IMR-90 (cell line): ENCODE measurements around the gene RMC1. TPM values are rescaled to one million over a fixed set of nuclear protein-coding genes. Genes with fewer than 3 reads are reported as not detected.
A peak's percentile ranks its signal among the peaks of the same experiment; 100 is the strongest.

Experiments used
- ATAC-seq: fragments of 200-7000 bp; cut with Tn5 transposase; 2 replicates; pipeline ENCODE4 v1.9.1; 2020; ENCODE audit warnings: low read depth, mild to moderate bottlenecking, moderate library complexity
- BruUV-seq: library from RNA; stranded (reverse); fragments of 400-500 nt; replicated peaks from 2 replicates; lab custom pipeline; 2021; lab: Mats Ljungman, UMichigan
- CTCF ChIA-PET: fragments of 300-600 bp; formaldehyde crosslinking; extraction: SDS; loops from one replicate; lab custom pipeline; 2021; ENCODE audit warnings: antibody characterized with exemption; lab: Yijun Ruan, JAX
- POLR2A ChIA-PET: fragments of 300-600 bp; sonication (Branson Sonifier 250); formaldehyde crosslinking; loops from one replicate; lab custom pipeline; 2022; ENCODE audit warnings: antibody characterized with exemption; ENCODE audit not compliant: unreplicated experiment; lab: Charles Lee
- DNase-seq: peaks from one replicate; pipeline ENCODE4 v3.0.0; 2013
- H2AFZ ChIP-seq: replicated peaks from 2 replicates; pipeline ENCODE3; 2013; ENCODE audit warnings: low read length, mild to moderate bottlenecking; ENCODE audit not compliant: poor library complexity
- H2AK5ac ChIP-seq: 2 replicates; pipeline ENCODE4 v1.6.1; 2013; ENCODE audit warnings: low read depth, low read length, inconsistent platforms
- H2AK9ac ChIP-seq: replicated peaks from 2 replicates; pipeline ENCODE3; 2013; ENCODE audit warnings: mild to moderate bottlenecking, low read depth, low read length, moderate library complexity; ENCODE audit not compliant: poor library complexity
- H2BK120ac ChIP-seq: 2 replicates; pipeline ENCODE4 v1.6.1; 2013; ENCODE audit warnings: low read depth, low read length, inconsistent platforms
- H2BK15ac ChIP-seq: 3 replicates; pipeline ENCODE4 v1.6.1; 2013; ENCODE audit warnings: low read depth, low read length, inconsistent platforms
- H2BK20ac ChIP-seq: 2 replicates; pipeline ENCODE4 v1.6.1; 2013; ENCODE audit warnings: low read depth, mild to moderate bottlenecking, inconsistent platforms, low read length, moderate library complexity
- H2BK5ac ChIP-seq: 2 replicates; pipeline ENCODE4 v1.6.1; 2013; ENCODE audit warnings: mild to moderate bottlenecking, low read depth, low read length, inconsistent platforms; ENCODE audit not compliant: poor library complexity, severe bottlenecking
- H3K14ac ChIP-seq: replicated peaks from 2 replicates; pipeline ENCODE4 v1.6.1; 2013; ENCODE audit warnings: low read depth, low read length, inconsistent platforms
- H3K18ac ChIP-seq: 2 replicates; pipeline ENCODE4 v1.6.1; 2013; ENCODE audit warnings: low read depth, low read length, control low read depth
- H3K23ac ChIP-seq: 2 replicates; pipeline ENCODE4 v1.6.1; 2013; ENCODE audit warnings: low read depth, low read length, inconsistent platforms
- H3K27ac ChIP-seq: 2 replicates; pipeline ENCODE4 v1.5.1; 2013; ENCODE audit warnings: mild to moderate bottlenecking, control low read depth, low read length; ENCODE audit not compliant: insufficient read depth
- H3K27me3 ChIP-seq: 2 replicates; pipeline ENCODE4 v1.6.1; 2013; ENCODE audit warnings: low read length; ENCODE audit not compliant: control insufficient read depth, insufficient read depth
- H3K36me3 ChIP-seq: 2 replicates; pipeline ENCODE4 v1.6.1; 2013; ENCODE audit warnings: low read length, mixed read lengths; ENCODE audit not compliant: control insufficient read depth, insufficient read depth
- H3K4ac ChIP-seq: 2 replicates; pipeline ENCODE4 v1.6.1; 2013; ENCODE audit warnings: low read depth, low read length, inconsistent platforms
- H3K4me1 ChIP-seq: 2 replicates; pipeline ENCODE4 v1.6.1; 2013; ENCODE audit warnings: low read length, mixed read lengths; ENCODE audit not compliant: control insufficient read depth, insufficient read depth
- H3K4me2 ChIP-seq: 2 replicates; pipeline ENCODE4 v1.6.1; 2013; ENCODE audit warnings: low read depth, mild to moderate bottlenecking, control low read depth, low read length, moderate library complexity
- H3K4me3 ChIP-seq: 2 replicates; pipeline ENCODE4 v1.5.1; 2013; ENCODE audit warnings: low read depth, mild to moderate bottlenecking, control low read depth, low read length, moderate library complexity; ENCODE audit not compliant: insufficient read depth
- H3K56ac ChIP-seq: 2 replicates; pipeline ENCODE4 v1.6.1; 2013; ENCODE audit warnings: low read length, inconsistent platforms; ENCODE audit not compliant: insufficient read depth; ENCODE audit errors: extremely low read depth
- H3K79me1 ChIP-seq, 2 experiments: 2 replicates each; pipeline ENCODE4 v1.6.1; 2013; ENCODE audit warnings: low read length in 2 of 2, inconsistent platforms in 1 of 2, low read depth in 1 of 2
- H3K9ac ChIP-seq: 2 replicates; pipeline ENCODE4 v1.6.1; 2013; ENCODE audit warnings: low read depth, low read length, control low read depth
- H3K9me1 ChIP-seq: 2 replicates; pipeline ENCODE4 v1.6.1; 2013; ENCODE audit warnings: low read length, inconsistent platforms; ENCODE audit not compliant: insufficient read depth
- H3K9me3 ChIP-seq: 2 replicates; pipeline ENCODE4 v1.6.1; 2013; ENCODE audit warnings: low read length; ENCODE audit not compliant: control insufficient read depth, insufficient read depth
- H4K20me1 ChIP-seq: 2 replicates; pipeline ENCODE4 v1.6.1; 2013; ENCODE audit warnings: low read length, inconsistent platforms; ENCODE audit not compliant: insufficient read depth
- H4K5ac ChIP-seq: 2 replicates; pipeline ENCODE4 v1.6.1; 2013; ENCODE audit warnings: mild to moderate bottlenecking, low read depth, low read length, control low read depth
- H4K8ac ChIP-seq, 2 experiments: 2 replicates each; pipeline ENCODE4 v1.6.1; 2013; ENCODE audit warnings: low read depth in 2 of 2, low read length in 2 of 2, control low read depth in 1 of 2, inconsistent platforms in 1 of 2
- H4K91ac ChIP-seq: 2 replicates; pipeline ENCODE4 v1.6.1; 2013; ENCODE audit warnings: low read depth, low read length, inconsistent platforms; ENCODE audit not compliant: insufficient read depth
- BHLHE40 ChIP-seq: fragments of 150-350 bp; IDR thresholded peaks from 2 replicates; pipeline ENCODE4 v1.6.1; 2016; ENCODE audit warnings: mild to moderate bottlenecking, low read depth, low read length
- CEBPB ChIP-seq: IDR thresholded peaks from 2 replicates; pipeline ENCODE4 v1.6.1; 2012; ENCODE audit warnings: low read depth, low read length, improper control_type of control experiment
- CTCF ChIP-seq: conservative IDR thresholded peaks from 2 replicates; pipeline ENCODE4 v1.5.1; 2012; ENCODE audit warnings: mild to moderate bottlenecking, low read depth, low read length, improper control_type of control experiment
- ELK1 ChIP-seq: fragments of 150-350 bp; IDR thresholded peaks from 2 replicates; pipeline ENCODE4 v1.6.1; 2016; ENCODE audit warnings: low read depth, mild to moderate bottlenecking, low read length, moderate library complexity, borderline replicate concordance
- FOS ChIP-seq: fragments of 150-350 bp; IDR thresholded peaks from 2 replicates; pipeline ENCODE4 v1.6.1; 2016; ENCODE audit warnings: low read depth, low read length
- MAFK ChIP-seq: IDR thresholded peaks from 2 replicates; pipeline ENCODE4 v1.6.1; 2012; ENCODE audit warnings: low read depth, low read length, improper control_type of control experiment
- MAZ ChIP-seq: IDR thresholded peaks from 2 replicates; pipeline ENCODE4 v1.6.1; 2012; ENCODE audit warnings: low read depth, mild to moderate bottlenecking, low read length, improper control_type of control experiment, moderate library complexity, borderline replicate concordance
- MXI1 ChIP-seq: IDR thresholded peaks from 2 replicates; pipeline ENCODE4 v1.6.1; 2012; ENCODE audit warnings: low read depth, mild to moderate bottlenecking, low read length, moderate library complexity, borderline replicate concordance
- NFE2L2 ChIP-seq: fragments of 150-350 bp; IDR thresholded peaks from 2 replicates; pipeline ENCODE4 v1.6.1; 2016; ENCODE audit warnings: low read depth, mild to moderate bottlenecking, low read length
- POLR2A ChIP-seq: IDR thresholded peaks from 2 replicates; pipeline ENCODE4 v1.6.1; 2012; ENCODE audit warnings: mild to moderate bottlenecking, low read depth, low read length
- RAD21 ChIP-seq: IDR thresholded peaks from 2 replicates; pipeline ENCODE4 v1.6.1; 2012; ENCODE audit warnings: low read length, improper control_type of control experiment
- RFX5 ChIP-seq: IDR thresholded peaks from 2 replicates; pipeline ENCODE4 v1.8.0; 2012; ENCODE audit warnings: low read depth, mild to moderate bottlenecking, low read length, moderate library complexity
- SMC3 ChIP-seq: fragments of 150-350 bp; IDR thresholded peaks from 2 replicates; pipeline ENCODE4 v1.6.1; 2016; ENCODE audit warnings: low read depth, mild to moderate bottlenecking, antibody characterized with exemption, low read length, moderate library complexity
- USF2 ChIP-seq: fragments of 150-350 bp; IDR thresholded peaks from 2 replicates; pipeline ENCODE4 v1.6.1; 2017; ENCODE audit warnings: mild to moderate bottlenecking, antibody characterized with exemption, low read length, low read depth
- WGBS, 2 experiments: methylation state at CpG; one replicate each; pipeline versions ENCODE4 v1.1.5 to v1.1.7; 2013; ENCODE audit warnings: missing lambda C conversion rate in 2 of 2; ENCODE audit not compliant: insufficient read length in 1 of 2; ENCODE audit errors: extremely low coverage in 2 of 2; 5-methylcytosine and 5-hydroxymethylcytosine counted together
- dilution Hi-C: fragments of 300-500 bp; cut with HindIII; formaldehyde crosslinking; loops from one replicate; pipeline ENCODE4 v1.14.3; 2018; ENCODE audit warnings: low sequenced_read_pairs; ENCODE audit not compliant: unreplicated experiment
- in situ Hi-C: fragments of 300-500 bp; cut with MboI; formaldehyde crosslinking; loops from 3 replicates; pipeline ENCODE4 v1.14.3; 2019; ENCODE audit warnings: low sequenced_read_pairs, inconsistent platforms, mixed read lengths
- intact Hi-C: fragments of 100-400 bp; cut with micrococcal nuclease; formaldehyde crosslinking; loops from 2 replicates; pipeline ENCODE4 v1.10.0; 2022
- polyA plus RNA-seq, 3 experiments: library from polyadenylated mRNA; depleted of rRNA; stranded (reverse); fragments of >200 nt; gene quantifications; 2 replicates each; pipeline ENCODE4 v1.2.3, GENCODE V29; 2012; ENCODE audit warnings: low replicate concordance in 1 of 3
- total RNA-seq: library from RNA; depleted of rRNA; stranded (reverse); fragments of >200 nt; gene quantifications from 2 replicates; pipeline ENCODE4 v1.2.3, GENCODE V29; 2012

RMC1 gene
- total and polyA plus RNA-seq, 2 of the 4 experiments (the other 2 are of a cell fraction) = 14.2 to 18.0 TPM

- no peak overlapping the region for H3K18ac ChIP-seq
- no peak overlapping the region for H3K4ac ChIP-seq
- H4K8ac ChIP-seq = no peak overlapping the region
- no peak overlapping the region for H2AFZ ChIP-seq
- H3K27me3 ChIP-seq = no peaks in the 10 kb centered on the region
- H3K36me3 ChIP-seq = peaks cover 63% of the 10 kb centered on the region
- H3K4me1 ChIP-seq = no peaks in the 10 kb centered on the region
- no peaks in the 10 kb centered on the region; the same call in 1 of the 2 replicates for H4K20me1 ChIP-seq
- no peak overlapping the region for H3K14ac ChIP-seq
- H3K4me2 ChIP-seq = no peak overlapping the region
- no peak overlapping the region for H2BK15ac ChIP-seq
- no peak overlapping the region for H3K4me3 ChIP-seq
- no peak for ATAC-seq
- WGBS, 2 experiments = no CpG with 5 or more reads among the region's 5 CpGs
- TF ChIP-seq MAZ (no peak), BHLHE40 (no peak), MAFK (no peak), RFX5 (no peak), CEBPB (no peak), SMC3 (no peak), NFE2L2 (no peak), RAD21 (no peak), ELK1 (no peak), FOS (no peak), CTCF (no peak), MXI1 (no peak), USF2 (no peak), POLR2A (no peak)
- no peak overlapping the region for H2BK120ac ChIP-seq
- dilution Hi-C loops = no loop called here
- H2AK9ac ChIP-seq = no peak overlapping the region
- ChIA-PET POLR2A (no interaction called here), CTCF (interaction anchor here (0.6 to 1.2 kb wide), 2 partner anchors 24 to 29 kb away, joined by 3 to 5 read pairs; no protein-coding TSS in a partner anchor)
- intact Hi-C loops = no loop called here
- H3K23ac ChIP-seq = no peak overlapping the region
- H3K9ac ChIP-seq = no peak overlapping the region
- H2BK20ac ChIP-seq = no peak overlapping the region
- peaks cover 7% of the 10 kb centered on the region; the same call in 1 of the 2 replicates for H3K9me1 ChIP-seq
- no peak overlapping the region for H4K5ac ChIP-seq
- no TSS peak for BruUV-seq
- H3K56ac ChIP-seq = no peak overlapping the region
- H2BK5ac ChIP-seq = no peak overlapping the region
- H3K9me3 ChIP-seq = no peaks in the 10 kb centered on the region
- H3K27ac ChIP-seq = no peak overlapping the region
- in situ Hi-C loops = no loop called here
- no peak overlapping the region for H4K91ac ChIP-seq
- no peak overlapping the region for H2AK5ac ChIP-seq
- DNase-seq = peak; percentile 16
- peaks cover 0 to 4% of the 10 kb centered on the region in 2 experiments; a peak in 1 of 4 replicates for H3K79me1 ChIP-seq
Measured at GRCh38 chr18:23540867-23541266, 37.6 kb downstream of the RMC1 start.
